ENCODE data around the gene SHISA6.
A peak's percentile ranks its signal among the peaks of the same experiment; 100 is the strongest.

Gene SHISA6

GRCh38 chr17:11461993-11462548 lies 221.1 kb downstream of the SHISA6 start:
- no peak for DNase-seq

DNA sequence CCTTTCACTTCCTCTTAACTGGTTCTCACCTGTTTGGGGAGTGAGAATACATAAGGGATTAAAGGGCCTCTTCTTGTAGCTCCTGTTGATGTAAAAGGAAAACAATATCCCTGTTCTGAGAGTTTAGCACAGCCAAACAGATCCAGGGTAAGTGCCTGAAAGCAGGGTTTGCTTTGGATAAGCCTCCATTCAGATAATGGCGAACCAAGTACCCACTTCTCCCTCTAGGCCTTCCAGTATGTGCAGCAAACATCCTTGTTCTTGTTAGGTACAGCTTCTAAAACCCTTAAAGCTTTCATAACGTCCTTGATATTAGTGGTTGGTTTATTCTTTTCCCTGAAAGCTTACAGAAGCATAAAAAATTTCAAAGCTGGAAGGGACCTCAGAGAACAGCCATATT lies 226.6 kb downstream of the SHISA6 start:
- DNase-seq: no peak

- no peak for DNase-seq
Observed at GRCh38 chr17:11485336-11486100, 244.5 kb downstream of the SHISA6 start.

DNA sequence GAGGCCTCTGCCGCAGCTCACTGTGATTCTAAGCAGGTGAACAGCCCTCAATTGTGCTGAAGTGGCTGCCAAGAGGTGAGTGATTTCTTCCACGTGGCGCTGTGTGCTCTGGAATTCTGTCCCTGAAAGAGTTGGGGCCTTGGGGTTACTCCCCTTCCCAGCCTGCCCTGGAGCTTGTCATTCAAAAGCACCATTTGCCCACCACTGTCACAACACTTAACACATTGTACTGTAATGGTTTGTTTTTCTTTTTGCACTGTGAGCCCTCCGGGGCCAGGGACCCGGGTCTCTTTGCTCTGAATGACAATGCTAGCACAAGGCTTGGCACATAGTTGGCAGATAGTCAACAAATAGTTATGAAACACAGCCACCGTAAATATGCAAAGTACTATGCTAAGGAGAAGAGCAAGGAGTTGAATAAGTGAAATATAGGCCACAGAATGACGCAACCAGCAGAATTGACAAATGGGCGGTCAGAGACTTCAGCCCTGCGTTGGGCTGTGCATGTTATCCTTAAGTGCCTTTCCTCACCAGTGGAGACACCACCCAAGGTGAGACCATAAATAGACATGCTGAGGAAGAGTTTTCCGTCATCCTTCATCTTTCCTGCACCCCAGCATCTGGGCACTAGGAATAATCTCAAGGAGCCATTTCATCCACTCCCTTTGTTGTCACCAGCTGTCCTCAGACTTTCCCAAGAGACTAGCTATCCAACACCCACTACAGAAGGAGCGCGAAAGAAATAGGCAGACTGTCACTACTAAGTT lies 245.3 kb downstream of the SHISA6 start:
- DNase-seq: no peak

DNA sequence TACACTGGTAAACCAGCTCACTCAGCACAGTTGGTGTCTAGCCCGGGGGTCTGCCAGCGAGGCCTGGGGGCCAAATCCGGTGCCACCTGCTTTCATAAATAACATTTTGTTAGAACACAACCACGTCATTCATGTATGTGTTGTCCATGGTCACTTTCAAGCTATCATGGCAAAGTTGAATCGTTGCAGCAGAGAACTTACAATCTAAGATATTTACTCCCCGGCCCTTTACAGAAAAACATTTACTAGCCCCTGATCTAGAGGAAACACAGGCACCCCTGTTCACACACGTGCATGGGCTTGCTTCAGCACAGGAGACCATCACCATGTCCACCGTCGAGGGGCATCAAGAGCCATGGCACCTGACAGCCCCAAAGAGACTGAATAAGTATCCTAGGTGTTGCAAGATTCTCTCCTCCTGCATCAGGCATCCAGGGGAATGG lies 245.9 kb downstream of the SHISA6 start:
- no peak for DNase-seq

GRCh38 chr17:11487469-11487868 lies 246.5 kb downstream of the SHISA6 start:
- DNase-seq: no peak

DNA sequence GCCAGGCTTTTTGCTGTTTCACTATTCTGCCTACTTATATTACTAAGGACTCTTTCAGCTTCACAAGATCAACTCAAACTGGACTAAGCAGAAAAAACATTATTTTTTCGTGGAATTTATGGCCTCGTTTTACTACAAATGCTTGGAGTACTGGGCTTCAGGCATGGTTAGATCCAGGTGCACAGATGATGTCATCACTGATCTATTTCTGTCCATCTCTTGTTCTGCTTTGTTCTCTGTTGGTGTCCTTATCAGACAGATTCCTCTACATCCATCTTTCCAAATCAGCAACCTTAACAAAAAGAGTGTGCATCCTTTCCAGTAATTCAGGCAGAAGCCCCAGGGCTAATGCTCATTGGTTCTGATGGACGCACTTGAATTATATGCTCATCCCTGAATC lies 247.4 kb downstream of the SHISA6 start:
- no peak for DNase-seq

- DNase-seq: no peak
Observed at GRCh38 chr17:11490171-11490755, 249.2 kb downstream of the SHISA6 start.

GRCh38 chr17:11492511-11492910 lies 251.5 kb downstream of the SHISA6 start:
- DNase-seq: no peak

DNA sequence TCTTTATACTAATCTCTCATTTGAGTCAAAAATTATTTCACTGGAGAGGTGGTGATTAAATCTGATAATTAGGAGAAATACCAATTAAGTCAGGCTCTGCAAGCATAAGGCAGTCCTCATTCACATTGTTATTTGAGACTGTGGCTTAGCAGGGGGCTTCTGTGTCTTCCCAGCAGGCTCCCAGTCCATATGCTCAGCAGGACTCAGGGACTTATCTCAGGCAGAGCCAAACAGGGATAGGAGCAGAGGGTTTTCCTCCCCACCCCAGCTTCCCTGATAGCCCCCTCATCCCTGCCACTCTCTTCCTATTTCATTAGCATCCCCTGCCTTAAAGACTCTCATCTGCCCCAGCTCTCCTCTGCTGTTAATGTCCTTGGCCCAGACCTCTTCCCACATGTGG lies 252.9 kb downstream of the SHISA6 start:
- no peak for DNase-seq

DNA sequence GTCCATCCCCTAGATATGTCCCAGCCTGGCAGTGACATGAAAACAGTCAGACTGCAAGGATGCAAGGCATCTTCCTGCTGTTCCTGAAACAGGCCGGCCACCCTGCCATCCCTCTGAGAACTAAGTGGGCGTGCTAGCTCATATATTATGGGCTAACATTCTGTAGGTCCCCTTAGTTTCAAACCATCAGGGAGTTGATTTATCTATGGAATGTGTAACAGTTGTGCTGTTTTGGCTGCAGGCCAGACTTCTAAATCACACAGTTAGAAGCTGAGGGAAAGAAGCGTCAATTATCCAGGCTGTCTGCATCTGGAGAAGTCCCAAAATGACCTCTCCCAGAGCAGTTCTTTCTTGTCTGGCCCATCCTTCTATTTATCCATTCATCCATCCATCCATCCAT lies 254.6 kb downstream of the SHISA6 start:
- DNase-seq: no peak

DNA sequence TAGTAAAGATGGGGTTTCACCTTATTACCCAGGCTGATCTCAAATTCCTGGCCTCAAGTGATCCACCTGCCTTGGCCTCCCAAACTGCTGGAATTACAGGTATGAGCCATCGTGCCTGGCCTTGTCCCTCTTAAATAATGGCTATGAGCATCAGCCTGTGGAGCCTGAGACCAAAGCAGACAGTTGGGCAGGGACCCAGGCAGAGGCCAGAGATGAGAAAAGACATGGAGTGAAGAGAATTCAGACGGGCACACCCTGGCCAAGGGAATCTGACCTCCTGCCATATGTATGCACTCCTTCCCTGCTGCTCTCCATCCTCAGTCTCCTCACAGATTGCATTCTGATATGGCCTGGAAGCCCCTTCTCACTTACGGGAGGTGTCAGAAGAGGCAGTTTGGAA lies 258.9 kb downstream of the SHISA6 start:
- DNase-seq: no peak

- DNase-seq: no peak
Observed at GRCh38 chr17:11503308-11504035, 262.5 kb downstream of the SHISA6 start.

- peak; percentile 1 for DNase-seq
Observed at GRCh38 chr17:11506635-11507034, 265.6 kb downstream of the SHISA6 start.

- DNase-seq: no peak
Observed at GRCh38 chr17:11511696-11512095, 270.7 kb downstream of the SHISA6 start.

DNA sequence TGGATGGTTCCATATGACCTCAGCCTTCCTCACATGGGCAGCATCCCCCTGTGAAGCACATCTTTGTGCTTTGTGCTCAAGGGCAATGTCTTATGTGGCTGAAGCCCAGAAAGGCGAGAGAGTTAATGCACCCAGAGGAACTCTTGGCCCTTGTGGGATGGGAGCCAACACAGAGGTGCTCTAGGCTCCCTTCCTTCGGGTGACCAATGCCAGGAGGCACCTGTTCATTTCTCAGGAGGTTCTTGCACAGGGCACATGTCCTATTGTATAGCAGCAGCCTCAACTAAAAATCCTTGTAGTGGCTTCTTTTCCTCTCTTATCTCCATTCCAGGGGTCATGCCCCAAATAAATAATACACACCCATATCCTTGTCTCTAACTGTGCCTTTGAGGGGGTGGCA lies 273.6 kb downstream of the SHISA6 start:
- DNase-seq: no peak

DNA sequence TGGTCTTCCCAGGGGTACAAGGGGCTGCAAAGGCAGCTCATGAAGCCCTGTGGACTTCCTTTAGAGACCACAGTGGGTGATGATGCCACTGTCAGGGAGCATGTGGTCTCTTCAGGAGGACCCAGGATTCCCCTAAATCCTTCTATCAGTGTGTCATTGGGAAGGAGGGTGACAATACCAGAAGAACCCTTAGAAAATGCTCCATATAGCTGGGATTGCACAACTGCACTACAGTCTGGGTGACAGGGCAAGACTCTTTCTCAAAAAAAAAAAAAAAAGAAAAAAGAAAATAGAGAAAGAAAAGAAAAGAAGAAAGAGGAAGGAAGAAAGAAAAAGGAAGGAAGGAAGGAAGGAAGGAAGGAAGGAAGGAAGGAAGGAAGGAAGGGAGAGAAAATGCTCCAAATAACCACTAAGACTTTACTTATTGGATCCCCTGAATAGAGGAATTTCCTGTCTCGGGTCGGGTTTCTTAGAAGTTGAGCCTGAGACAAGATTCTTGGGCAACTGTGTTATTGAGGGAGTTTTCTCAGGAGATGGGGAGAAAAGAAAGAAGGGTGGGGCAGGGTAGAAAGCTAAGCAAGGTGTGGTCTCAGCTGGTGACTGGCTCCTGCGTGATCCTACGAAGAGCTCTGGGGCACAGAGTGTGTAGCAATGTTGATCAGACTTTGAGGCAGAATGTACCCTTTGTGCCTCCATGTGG lies 274.1 kb downstream of the SHISA6 start:
- no peak for DNase-seq

DNA sequence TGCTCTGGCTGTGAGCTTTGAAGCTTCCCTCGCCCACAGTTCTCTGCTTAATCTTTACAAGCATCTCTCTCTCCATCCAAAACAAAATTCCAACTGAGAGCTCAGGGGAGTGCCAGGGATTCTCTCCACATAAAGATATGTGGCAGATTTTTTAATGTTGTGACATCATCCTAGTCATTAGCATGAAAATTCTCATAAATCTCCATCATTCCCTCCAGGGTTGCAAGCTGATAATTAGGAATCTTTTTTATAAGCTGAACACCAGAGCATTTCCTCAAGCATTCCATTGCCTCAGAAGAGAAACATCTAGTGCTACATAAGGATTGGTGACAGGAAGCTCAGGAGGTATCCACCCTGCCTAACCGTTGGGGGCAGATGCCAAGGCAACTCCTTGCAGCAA lies 274.9 kb downstream of the SHISA6 start:
- no peak for DNase-seq

DNA sequence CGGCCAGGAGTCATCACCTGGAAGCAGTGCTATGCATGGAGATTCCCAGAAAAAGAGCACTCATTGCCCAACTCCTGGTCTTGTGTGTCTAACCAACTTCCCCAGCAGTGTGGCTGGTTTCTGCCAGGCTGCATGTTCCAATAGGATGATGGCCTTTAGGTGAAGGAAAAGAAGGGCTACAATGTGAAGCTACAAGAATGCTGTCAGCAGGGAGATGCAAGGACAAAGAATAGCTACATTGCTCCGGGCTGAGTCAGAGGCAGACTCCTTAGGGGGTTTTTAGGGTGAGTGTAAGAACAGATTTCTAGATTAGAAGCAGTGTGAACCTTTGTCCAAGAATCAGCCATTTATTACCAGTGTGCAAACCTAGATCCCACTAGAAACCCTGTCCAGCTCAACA lies 294.2 kb downstream of the SHISA6 start:
- DNase-seq: no peak

DNA sequence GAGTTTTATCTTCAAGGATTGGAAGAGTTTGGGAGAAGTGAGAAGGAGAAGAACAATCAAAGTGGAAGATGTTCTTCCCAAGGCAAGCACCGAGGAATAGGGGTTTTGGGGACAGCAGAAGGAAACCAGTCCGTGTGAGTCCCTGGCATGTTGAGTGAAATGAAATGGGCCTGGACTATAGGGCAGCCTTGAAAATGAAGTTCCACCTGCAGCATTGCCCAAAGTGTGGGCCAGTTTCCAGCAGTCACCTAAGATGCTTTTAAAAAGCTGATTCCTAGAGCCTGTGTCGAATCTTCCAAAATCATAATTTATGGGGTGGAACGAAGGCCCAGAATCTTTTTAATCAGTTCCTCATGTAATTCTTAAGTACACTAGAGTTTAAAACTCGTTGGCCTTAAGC lies 297.4 kb downstream of the SHISA6 start:
- DNase-seq: no peak

DNA sequence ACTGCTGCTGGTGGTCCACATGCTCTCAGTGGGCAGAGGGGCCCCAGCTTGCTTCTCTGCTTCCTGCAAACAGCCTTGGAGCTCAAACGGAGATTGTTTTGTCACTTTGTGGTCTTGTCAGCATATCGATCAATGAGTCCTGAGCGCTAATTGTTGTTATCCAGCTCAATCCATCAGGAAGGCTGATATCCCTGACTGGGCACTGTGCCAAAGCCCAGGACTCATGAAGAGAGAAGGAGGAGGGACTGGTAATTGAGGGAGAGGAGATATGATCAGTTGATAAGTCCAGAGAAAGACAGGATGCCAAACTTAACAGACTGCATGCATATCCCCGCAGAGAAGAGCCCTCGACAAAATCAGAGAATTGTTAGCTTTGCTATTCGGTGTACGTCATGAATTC lies 298.6 kb downstream of the SHISA6 start:
- no peak for DNase-seq

DNA sequence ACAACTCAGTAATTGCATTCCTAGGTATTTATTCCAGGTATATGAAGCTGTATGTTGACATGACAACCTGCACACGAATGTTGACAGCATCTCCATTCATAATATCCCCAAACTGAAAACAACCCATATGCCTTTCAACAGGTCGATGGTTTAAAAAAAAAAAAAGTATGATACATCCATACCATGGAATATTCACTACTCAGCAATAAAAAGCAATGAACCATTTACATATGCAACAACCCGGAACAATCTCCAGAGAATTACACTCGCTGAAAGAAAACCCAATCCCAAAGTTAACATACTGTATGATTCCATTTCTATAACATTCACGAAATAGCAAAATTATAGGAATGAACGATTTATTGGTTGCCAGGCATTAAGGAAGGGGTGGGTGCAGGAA lies 304.0 kb downstream of the SHISA6 start:
- DNase-seq: no peak

Measured in hematopoietic multipotent progenitor cell treated with erythropoietin and hydrocortisone succinate and interleukin-3 and kit ligand, for 8 days (in vitro differentiated cells).